Smooth muscle cell (in vitro differentiated cells): ENCODE data around the gene XRCC3. TPM values are rescaled to one million over a fixed set of nuclear protein-coding genes. Genes with fewer than 3 reads are reported as not detected.

Experiments used
- DNase-seq: peaks from one replicate; lab custom pipeline; 2025; ENCODE audit not compliant: unreplicated experiment; lab: John Stamatoyannopoulos, UW
- H2AFZ ChIP-seq: fragments of 200-600 bp; sonication (generic); 2 replicates; pipeline ENCODE4 v1.6.0; 2016; ENCODE audit warnings: antibody characterized with exemption, low read depth, mild to moderate bottlenecking
- H3F3A ChIP-seq: fragments of 200-600 bp; sonication (generic); 2 replicates; pipeline ENCODE4 v1.6.0; 2017; ENCODE audit warnings: antibody characterized with exemption, low read depth
- H3K27ac ChIP-seq: fragments of 200-600 bp; sonication (generic); 2 replicates; pipeline ENCODE4 v1.5.1; 2016; ENCODE audit warnings: low read depth, mild to moderate bottlenecking
- H3K27me3 ChIP-seq: fragments of 200-600 bp; sonication (generic); 2 replicates; pipeline ENCODE4 v1.6.1; 2016; ENCODE audit warnings: low read depth, mild to moderate bottlenecking
- H3K36me3 ChIP-seq: fragments of 200-600 bp; sonication (generic); 2 replicates; pipeline ENCODE4 v1.5.1; 2016; ENCODE audit warnings: low read depth
- H3K4me1 ChIP-seq: fragments of 200-600 bp; sonication (generic); 2 replicates; pipeline ENCODE4 v1.5.1; 2016; ENCODE audit warnings: low read depth
- H3K4me2 ChIP-seq: fragments of 200-600 bp; sonication (generic); 2 replicates; pipeline ENCODE4 v1.6.0; 2016; ENCODE audit warnings: mild to moderate bottlenecking
- H3K4me3 ChIP-seq: fragments of 200-600 bp; sonication (generic); 2 replicates; pipeline ENCODE4 v1.5.1; 2016; ENCODE audit warnings: mild to moderate bottlenecking
- H3K79me2 ChIP-seq: fragments of 200-600 bp; sonication (generic); 2 replicates; pipeline ENCODE4 v1.6.0; 2016; ENCODE audit warnings: low read depth, mild to moderate bottlenecking
- H3K9ac ChIP-seq: fragments of 200-600 bp; sonication (generic); 2 replicates; pipeline ENCODE4 v1.6.0; 2016; ENCODE audit warnings: low read depth
- H3K9me3 ChIP-seq: fragments of 200-600 bp; sonication (generic); replicated peaks from 2 replicates; pipeline ENCODE4 v1.5.1; 2016; ENCODE audit warnings: low read depth
- H4K20me1 ChIP-seq: fragments of 200-600 bp; sonication (generic); 2 replicates; pipeline ENCODE4 v1.6.0; 2016; ENCODE audit warnings: low read depth
- WGBS: methylation state at CpG from one replicate; pipeline ENCODE4 v1.1.7; 2016; ENCODE audit warnings: low lambda C conversion rate; 5-methylcytosine and 5-hydroxymethylcytosine counted together
- polyA plus RNA-seq: library from polyadenylated mRNA; unstranded; fragments of >200 nt; fragmentation: Nextera tagmentation; extraction: Ambion mirVana; gene quantifications from 2 replicates; pipeline ENCODE4 v1.2.1, GENCODE V29; 2016
- total RNA-seq: library from RNA; depleted of rRNA; stranded (reverse); fragments of >200 nt; gene quantifications from 2 replicates; pipeline ENCODE4 v1.2.3, GENCODE V29; 2014
- TF ChIP-seq, protein P1 (sequence below): fragments of 200-600 bp; sonication (generic); IDR thresholded peaks from 2 replicates; pipeline ENCODE4 v1.5.1; 2017; ENCODE audit warnings: borderline replicate concordance, mild to moderate bottlenecking, antibody characterized with exemption; ENCODE audit not compliant: insufficient read depth, poor library complexity, severe bottlenecking

The XRCC3 gene
- total and polyA plus RNA-seq, 2 experiments from 2014 or later, result 8.3 to 10.5 TPM

GRCh38 chr14:103697603-103698379, 17.5 kb downstream of the XRCC3 start:
- no peak overlapping the region for H2AFZ ChIP-seq
- TF ChIP-seq, protein P1, sequence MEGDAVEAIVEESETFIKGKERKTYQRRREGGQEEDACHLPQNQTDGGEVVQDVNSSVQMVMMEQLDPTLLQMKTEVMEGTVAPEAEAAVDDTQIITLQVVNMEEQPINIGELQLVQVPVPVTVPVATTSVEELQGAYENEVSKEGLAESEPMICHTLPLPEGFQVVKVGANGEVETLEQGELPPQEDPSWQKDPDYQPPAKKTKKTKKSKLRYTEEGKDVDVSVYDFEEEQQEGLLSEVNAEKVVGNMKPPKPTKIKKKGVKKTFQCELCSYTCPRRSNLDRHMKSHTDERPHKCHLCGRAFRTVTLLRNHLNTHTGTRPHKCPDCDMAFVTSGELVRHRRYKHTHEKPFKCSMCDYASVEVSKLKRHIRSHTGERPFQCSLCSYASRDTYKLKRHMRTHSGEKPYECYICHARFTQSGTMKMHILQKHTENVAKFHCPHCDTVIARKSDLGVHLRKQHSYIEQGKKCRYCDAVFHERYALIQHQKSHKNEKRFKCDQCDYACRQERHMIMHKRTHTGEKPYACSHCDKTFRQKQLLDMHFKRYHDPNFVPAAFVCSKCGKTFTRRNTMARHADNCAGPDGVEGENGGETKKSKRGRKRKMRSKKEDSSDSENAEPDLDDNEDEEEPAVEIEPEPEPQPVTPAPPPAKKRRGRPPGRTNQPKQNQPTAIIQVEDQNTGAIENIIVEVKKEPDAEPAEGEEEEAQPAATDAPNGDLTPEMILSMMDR, result no peak
- DNase-seq, result no peak
- H3K9me3 ChIP-seq, result no peaks in the 10 kb centered on the region
- no peaks in the 10 kb centered on the region for H3K36me3 ChIP-seq
- peaks cover 8% of the 10 kb centered on the region for H3K79me2 ChIP-seq
- H3K9ac ChIP-seq, result no peak overlapping the region
- H4K20me1 ChIP-seq, result peaks cover 84% of the 10 kb centered on the region
- WGBS, result 96% methylated on average over 14 of the region's 14 CpGs
- no peak overlapping the region for H3K27ac ChIP-seq
- H3K27me3 ChIP-seq, result no peaks in the 10 kb centered on the region
- no peak overlapping the region for H3K4me3 ChIP-seq
- peaks cover 9% of the 10 kb centered on the region for H3F3A ChIP-seq
- H3K4me2 ChIP-seq, result no peak overlapping the region
- no peaks in the 10 kb centered on the region for H3K4me1 ChIP-seq

DNA sequence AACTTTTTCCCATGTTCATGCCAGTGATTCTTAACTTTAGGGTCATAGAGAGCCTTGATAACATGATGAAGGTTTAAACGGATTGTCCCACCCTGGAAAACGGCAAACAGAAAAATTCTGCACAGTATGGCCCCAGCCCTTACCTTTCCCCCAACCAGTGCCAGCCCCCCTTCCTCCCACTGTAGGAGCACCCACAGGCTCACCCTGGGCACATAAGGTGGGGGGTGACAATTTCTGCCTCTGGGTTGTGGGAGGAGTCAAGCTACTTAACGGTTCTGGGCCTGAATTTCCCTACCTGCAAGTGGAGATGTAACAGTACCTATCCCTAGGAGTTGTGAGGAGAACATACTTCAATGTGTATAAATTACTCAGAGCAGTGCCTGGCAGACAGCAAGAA, 18.0 kb downstream of the XRCC3 start:
- no peak for DNase-seq
- TF ChIP-seq, protein P1, result no peak
- Histone ChIP-seq H3K4me2 (no peak overlapping the region), H3F3A (peaks cover 9% of the 10 kb centered on the region), H3K36me3 (no peaks in the 10 kb centered on the region), H3K27me3 (no peaks in the 10 kb centered on the region), H4K20me1 (peaks cover 88% of the 10 kb centered on the region), H3K4me3 (no peak overlapping the region), H3K9me3 (no peaks in the 10 kb centered on the region), H3K9ac (no peak overlapping the region), H3K27ac (peak overlapping the region; percentile 19), H2AFZ (no peak overlapping the region), H3K4me1 (no peaks in the 10 kb centered on the region), H3K79me2 (peaks cover 13% of the 10 kb centered on the region)
- WGBS, result 79% methylated on average over 3 of the region's 3 CpGs

DNA sequence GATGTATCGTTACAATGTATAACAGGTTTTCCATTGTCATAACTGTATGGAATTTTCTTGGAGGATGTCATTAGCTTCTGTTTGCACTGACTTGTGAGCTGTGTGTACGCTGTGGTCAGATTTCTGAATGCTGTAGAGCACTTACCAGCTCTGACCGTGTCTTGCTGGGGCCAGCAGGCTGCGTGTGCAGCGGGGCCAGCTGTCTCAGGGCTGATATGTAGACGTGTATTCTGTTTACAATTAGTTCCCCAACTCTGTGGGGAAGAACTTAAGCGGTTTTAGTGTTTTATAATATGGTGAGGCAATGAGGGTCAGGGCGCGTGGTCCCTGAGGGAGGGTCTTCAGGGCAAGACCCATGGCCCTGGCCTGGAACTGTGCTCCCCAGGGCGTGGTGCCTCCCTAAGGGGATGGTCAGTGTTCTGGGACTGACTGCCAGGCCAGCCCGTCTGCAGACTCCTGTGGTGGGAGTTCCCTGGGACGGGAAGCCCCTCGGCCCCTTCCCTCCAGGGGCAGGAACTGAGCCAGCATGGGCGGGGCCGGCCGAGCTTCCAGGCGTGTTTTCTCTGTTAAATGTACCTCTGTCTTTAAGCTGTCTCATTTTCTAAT, 18.7 kb downstream of the XRCC3 start:
- Histone ChIP-seq H3K4me2 (no peak overlapping the region), H3K4me1 (no peaks in the 10 kb centered on the region), H3K27me3 (no peaks in the 10 kb centered on the region), H3K9ac (no peak overlapping the region), H2AFZ (no peak overlapping the region), H3K36me3 (no peaks in the 10 kb centered on the region), H4K20me1 (peaks cover 88% of the 10 kb centered on the region), H3K4me3 (no peak overlapping the region), H3K9me3 (no peaks in the 10 kb centered on the region), H3K27ac (peak overlapping the region; percentile 19), H3F3A (peaks cover 9% of the 10 kb centered on the region), H3K79me2 (peaks cover 20% of the 10 kb centered on the region)
- 54% methylated on average over 15 of the region's 17 CpGs for WGBS
- TF ChIP-seq, protein P1, result no peak
- DNase-seq, result no peak
